ENCODE data around the gene TEKT2.

TEKT2 gene

DNA sequence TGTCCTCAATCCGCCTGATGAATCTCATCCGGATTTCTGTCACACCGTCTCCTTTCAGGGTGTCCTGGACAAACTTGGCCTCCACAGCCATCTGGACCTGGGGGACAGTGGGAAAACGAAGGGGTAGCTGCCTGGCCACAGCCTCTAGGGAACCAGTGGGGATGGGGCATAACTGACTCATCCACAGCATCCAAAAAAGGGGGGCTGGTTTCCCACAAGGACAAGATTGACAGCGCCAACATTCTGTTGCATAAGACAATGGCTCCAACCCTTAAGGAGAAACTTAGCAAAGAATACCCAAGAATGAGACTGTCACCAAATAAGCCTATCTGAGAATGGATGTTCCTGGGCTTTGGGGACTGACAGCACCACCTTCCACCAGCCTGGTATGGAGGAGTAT, 53.3 kb downstream of the TEKT2 start:
- no peak overlapping the region for H3K4me3 ChIP-seq (replicated peaks; ENCODE audit: low read depth, low read length)
- TF ChIP-seq, protein P1, sequence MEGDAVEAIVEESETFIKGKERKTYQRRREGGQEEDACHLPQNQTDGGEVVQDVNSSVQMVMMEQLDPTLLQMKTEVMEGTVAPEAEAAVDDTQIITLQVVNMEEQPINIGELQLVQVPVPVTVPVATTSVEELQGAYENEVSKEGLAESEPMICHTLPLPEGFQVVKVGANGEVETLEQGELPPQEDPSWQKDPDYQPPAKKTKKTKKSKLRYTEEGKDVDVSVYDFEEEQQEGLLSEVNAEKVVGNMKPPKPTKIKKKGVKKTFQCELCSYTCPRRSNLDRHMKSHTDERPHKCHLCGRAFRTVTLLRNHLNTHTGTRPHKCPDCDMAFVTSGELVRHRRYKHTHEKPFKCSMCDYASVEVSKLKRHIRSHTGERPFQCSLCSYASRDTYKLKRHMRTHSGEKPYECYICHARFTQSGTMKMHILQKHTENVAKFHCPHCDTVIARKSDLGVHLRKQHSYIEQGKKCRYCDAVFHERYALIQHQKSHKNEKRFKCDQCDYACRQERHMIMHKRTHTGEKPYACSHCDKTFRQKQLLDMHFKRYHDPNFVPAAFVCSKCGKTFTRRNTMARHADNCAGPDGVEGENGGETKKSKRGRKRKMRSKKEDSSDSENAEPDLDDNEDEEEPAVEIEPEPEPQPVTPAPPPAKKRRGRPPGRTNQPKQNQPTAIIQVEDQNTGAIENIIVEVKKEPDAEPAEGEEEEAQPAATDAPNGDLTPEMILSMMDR (IDR thresholded peaks at IDR 0.05; ENCODE audit: insufficient read depth, low read length, poor library complexity, severe bottlenecking), result no peak
- peaks cover 18% of the 10 kb centered on the region for H3K36me3 ChIP-seq (ENCODE audit: control insufficient read depth, insufficient read depth, low read length)
- H3K27me3 ChIP-seq (replicated peaks; ENCODE audit: control insufficient read depth, insufficient read depth, low read length), result no peaks in the 10 kb centered on the region
- no peak for DNase-seq (ENCODE audit: extremely low read depth, insufficient read length)

DNA sequence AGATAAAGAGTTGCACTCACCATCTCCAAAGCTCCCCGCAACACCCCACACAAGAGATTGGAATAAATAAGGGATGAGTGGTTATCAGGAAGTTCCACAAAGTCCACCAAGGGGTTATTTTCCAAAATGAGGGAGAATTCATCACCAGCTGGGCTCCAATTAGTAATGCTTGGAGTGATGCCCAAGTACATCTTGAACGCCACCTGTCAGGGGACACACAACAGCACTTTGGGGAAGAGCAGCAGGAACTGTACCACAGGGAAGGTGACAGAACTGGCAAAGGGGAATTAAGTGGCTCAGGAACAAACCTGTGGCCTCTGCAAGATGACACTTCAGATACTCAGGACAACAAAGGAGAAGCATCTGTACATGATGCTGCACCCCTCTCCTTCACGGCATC, 53.9 kb downstream of the TEKT2 start:
- TF ChIP-seq, protein P1 (IDR thresholded peaks at IDR 0.05; ENCODE audit: insufficient read depth, low read length, poor library complexity, severe bottlenecking), result no peak
- Histone ChIP-seq H3K27me3 (replicated peaks; ENCODE audit: control insufficient read depth, insufficient read depth, low read length) (no peaks in the 10 kb centered on the region), H3K36me3 (ENCODE audit: control insufficient read depth, insufficient read depth, low read length) (peaks cover 18% of the 10 kb centered on the region), H3K4me3 (replicated peaks; ENCODE audit: low read depth, low read length) (no peak overlapping the region)
- no peak for DNase-seq (ENCODE audit: extremely low read depth, insufficient read length)

Measured in GM06990 (cell line).